Measurements from ENCODE around the gene MAN2A2. TPM values are rescaled to one million over a fixed set of nuclear protein-coding genes. Genes with fewer than 3 reads are reported as not detected.

MAN2A2 gene
- total RNA-seq (8.3 and 11.2 TPM in 2 replicates), polyA plus RNA-seq (32.7 and 44.5 TPM in 2 replicates)

DNA sequence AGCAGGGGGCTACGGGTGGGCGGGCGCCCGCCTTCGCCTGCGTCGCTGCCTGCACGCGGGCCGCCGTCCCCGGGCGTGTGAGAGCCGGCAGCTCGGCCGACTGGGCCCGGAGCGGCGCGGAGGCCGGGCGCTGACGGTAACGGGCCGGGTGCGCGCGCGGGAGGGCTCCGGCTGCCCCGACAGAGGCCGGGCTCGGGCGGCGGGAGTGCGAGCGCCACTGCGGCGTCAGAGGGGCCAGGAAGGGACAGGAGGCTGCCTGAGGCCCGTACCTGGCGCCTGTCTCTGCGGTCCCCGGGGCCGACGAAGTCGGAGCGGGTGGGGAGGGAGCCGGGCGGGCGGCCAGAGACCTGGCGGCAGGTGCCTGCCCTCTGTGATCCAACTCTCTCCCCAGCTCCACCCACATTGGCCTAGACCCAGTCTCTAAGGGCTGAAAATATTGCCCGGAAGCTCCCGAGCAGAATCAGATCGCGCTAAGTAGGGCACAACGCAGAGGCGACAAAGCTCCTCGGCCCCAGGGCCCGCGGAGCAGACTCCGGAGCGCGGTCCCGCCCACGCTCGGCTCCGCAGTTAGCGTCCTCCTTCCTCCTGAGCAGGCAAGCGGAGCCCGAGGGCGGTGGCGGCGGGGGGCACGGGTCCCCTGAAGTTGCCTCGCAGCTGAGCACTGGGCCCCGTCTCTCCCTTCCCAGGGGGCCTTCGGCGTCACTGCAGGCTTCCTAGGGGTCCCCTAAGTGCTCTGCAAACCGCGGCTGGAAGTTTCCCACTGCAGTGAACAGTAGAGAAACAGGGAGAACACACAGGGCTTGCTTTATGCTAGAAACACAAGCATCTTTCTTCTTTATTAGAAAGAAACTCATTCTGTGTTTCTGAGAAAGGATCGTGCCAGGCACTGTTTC lies at the start of gene MAN2A2:
Gene MAN2A2, plus strand, starts transcription at position 463 of the 893 bp plus-strand sequence. CDS start 906 bp downstream, outside the sequence.
- Histone ChIP-seq H3K36me3 (replicated peaks; ENCODE audit: insufficient read depth, low read depth) (no peaks in the 10 kb centered on the region), H4K20me1 (ENCODE audit: insufficient read depth, poor library complexity, severe bottlenecking) (no peaks in the 10 kb centered on the region), H3K9me3 (ENCODE audit: low read depth) (no peaks in the 10 kb centered on the region), H3K4me1 (ENCODE audit: insufficient read depth) (peaks cover 13% of the 10 kb centered on the region), H3K27me3 (no peaks in the 10 kb centered on the region), H3K4me2 (peak within 1 kb of the TSS; percentile 93), H3K9me2 (replicated peaks; ENCODE audit: insufficient read depth) (no peaks in the 10 kb centered on the region), H3K79me2 (peaks cover 3% of the 10 kb centered on the region), H3K4me3 (peak within 1 kb of the TSS; percentile 51), H2AFZ (peak within 1 kb of the TSS; percentile 89), H3K27ac (peak within 1 kb of the TSS; percentile 95)
- under 1% methylated on average over 45 of the region's 81 CpGs for WGBS (ENCODE audit: low lambda C conversion rate, missing lambda C conversion rate)
- DNase-seq (ENCODE audit: low spot score): peak; percentile 79
- TF ChIP-seq EZH2phosphoT487 (IDR thresholded peaks at IDR 0.05; ENCODE audit: low read depth, severe bottlenecking, unreplicated experiment): no peak
- no peak for TF ChIP-seq EZH2 (IDR thresholded peaks at IDR 0.05; ENCODE audit: borderline replicate concordance)
- no peak for TF ChIP-seq CTCF (IDR thresholded peaks at IDR 0.05; ENCODE audit: poor library complexity)

DNA sequence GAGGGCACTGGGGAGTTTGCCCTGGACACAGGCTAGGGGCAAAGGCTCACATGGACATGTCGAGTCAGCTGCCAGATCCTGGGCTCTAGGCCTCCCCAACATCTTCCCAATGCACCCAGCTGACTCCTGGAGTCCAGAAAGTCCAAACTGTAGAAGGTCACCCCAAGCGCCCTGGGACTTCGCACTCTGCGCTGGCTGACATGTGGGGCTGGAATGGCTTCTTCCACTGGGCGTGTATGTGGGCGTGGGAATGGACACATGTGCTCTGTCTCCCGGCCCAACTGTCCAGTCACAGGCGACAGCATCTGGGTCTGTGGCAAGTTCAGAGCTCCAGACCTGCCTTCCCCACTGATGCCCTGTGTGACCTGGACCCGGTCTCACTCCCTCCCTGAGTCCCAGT lies 48.0 kb upstream of the MAN2A2 start:
- H2AFZ ChIP-seq: no peak overlapping the region
- H3K79me2 ChIP-seq: no peaks in the 10 kb centered on the region
- H3K27me3 ChIP-seq: no peaks in the 10 kb centered on the region
- no peak for DNase-seq (ENCODE audit: low spot score)
- H3K36me3 ChIP-seq (replicated peaks; ENCODE audit: insufficient read depth, low read depth): no peaks in the 10 kb centered on the region
- 81% methylated on average over 9 of the region's 9 CpGs for WGBS (ENCODE audit: low lambda C conversion rate, missing lambda C conversion rate)
- no peak overlapping the region for H3K4me2 ChIP-seq
- no peaks in the 10 kb centered on the region for H3K9me2 ChIP-seq (replicated peaks; ENCODE audit: insufficient read depth)
- no peaks in the 10 kb centered on the region for H3K9me3 ChIP-seq (ENCODE audit: low read depth)
- H3K27ac ChIP-seq: no peak overlapping the region
- H3K4me3 ChIP-seq: no peak overlapping the region
- TF ChIP-seq CTCF (IDR thresholded peaks at IDR 0.05; ENCODE audit: poor library complexity): no peak
- TF ChIP-seq EZH2phosphoT487 (IDR thresholded peaks at IDR 0.05; ENCODE audit: low read depth, severe bottlenecking, unreplicated experiment): no peak
- no peak for TF ChIP-seq EZH2 (IDR thresholded peaks at IDR 0.05; ENCODE audit: borderline replicate concordance)
- peaks cover 5% of the 10 kb centered on the region for H3K4me1 ChIP-seq (ENCODE audit: insufficient read depth)
- H4K20me1 ChIP-seq (ENCODE audit: insufficient read depth, poor library complexity, severe bottlenecking): no peaks in the 10 kb centered on the region

DNA sequence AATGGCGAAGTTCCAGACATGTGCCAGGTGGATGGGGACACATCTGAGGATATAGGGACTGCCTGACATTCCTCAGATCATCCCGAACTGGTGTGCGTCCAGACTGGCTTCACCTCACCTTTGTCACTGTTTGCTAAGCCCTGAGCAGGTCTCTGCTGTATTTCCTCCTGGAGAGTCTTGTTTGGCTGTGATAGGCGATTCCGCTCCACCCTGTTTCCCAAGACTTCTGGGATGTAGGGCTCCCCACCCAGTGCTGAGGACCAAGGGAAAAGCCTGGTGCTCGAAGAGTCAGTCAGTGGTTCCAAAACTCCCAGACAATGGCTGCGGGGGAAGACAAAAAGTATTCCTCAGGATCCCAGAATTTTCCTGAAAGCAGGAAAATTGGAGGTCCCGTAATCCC lies 45.8 kb upstream of the MAN2A2 start:
- H3K4me1 ChIP-seq (ENCODE audit: insufficient read depth): peaks cover 5% of the 10 kb centered on the region
- no peak overlapping the region for H3K27ac ChIP-seq
- no peak for TF ChIP-seq EZH2phosphoT487 (IDR thresholded peaks at IDR 0.05; ENCODE audit: low read depth, severe bottlenecking, unreplicated experiment)
- TF ChIP-seq CTCF (IDR thresholded peaks at IDR 0.05; ENCODE audit: poor library complexity): no peak
- no peak for TF ChIP-seq EZH2 (IDR thresholded peaks at IDR 0.05; ENCODE audit: borderline replicate concordance)
- H4K20me1 ChIP-seq (ENCODE audit: insufficient read depth, poor library complexity, severe bottlenecking): no peaks in the 10 kb centered on the region
- H3K4me2 ChIP-seq: no peak overlapping the region
- no peaks in the 10 kb centered on the region for H3K9me3 ChIP-seq (ENCODE audit: low read depth)
- no peak overlapping the region for H3K4me3 ChIP-seq
- no peak for DNase-seq (ENCODE audit: low spot score)
- no peak overlapping the region for H2AFZ ChIP-seq
- no peaks in the 10 kb centered on the region for H3K36me3 ChIP-seq (replicated peaks; ENCODE audit: insufficient read depth, low read depth)
- no peaks in the 10 kb centered on the region for H3K79me2 ChIP-seq
- H3K9me2 ChIP-seq (replicated peaks; ENCODE audit: insufficient read depth): no peaks in the 10 kb centered on the region
- H3K27me3 ChIP-seq: no peaks in the 10 kb centered on the region
- 88% methylated on average over 8 of the region's 8 CpGs for WGBS (ENCODE audit: low lambda C conversion rate, missing lambda C conversion rate)

Measured in hepatocyte (in vitro differentiated cells).